Left colon (tissue), 2 donors: ENCODE data around the gene FOXE3. TPM values are rescaled to one million over a fixed set of nuclear protein-coding genes. Genes with fewer than 3 reads are reported as not detected.

ENCODE experiments used
- total RNA-seq, 2 donors: library from RNA; stranded (reverse); fragmentation: NEBNext Ultra II Directional; extraction: Animal tissue kit (Norgen Biotek cat#: 25700); gene quantifications; one replicate each; pipeline ENCODE4 v1.2.1, GENCODE V29; 2021
- donor health status: DM: no; HTN: no; CAD: no.
- donor health status: DM: yes; HTN: yes; CAD: no.

Gene FOXE3
- total RNA-seq, 2 donors from 2014 or later: not detected

Other genes with a start within 250 kb of the FOXE3 start
- gene PDZK1IP1, start 226.2 kb upstream of the FOXE3 start, total RNA-seq: 100 to 1,000 TPM in 1 of 2 donors, 10 to 100 TPM in 1; 32.4 to 107 TPM
- 1 to 10 TPM; 1.2 to 1.3 TPM for gene TAL1, start 184.1 kb upstream of the FOXE3 start, total RNA-seq
- gene STIL, start 102.1 kb upstream of the FOXE3 start, total RNA-seq: 10 to 100 TPM in 1 of 2 donors, 1 to 10 TPM in 1; 4.7 to 10.7 TPM
- 100 to 1,000 TPM; 216 to 220 TPM for gene CMPK1, start 82.5 kb upstream of the FOXE3 start, total RNA-seq
- gene FOXD2, start 21.8 kb downstream of the FOXE3 start, total RNA-seq: 10 to 100 TPM; 16.1 to 20.7 TPM